NCI-H1436 (cell line): ENCODE measurements around the gene NOVA2.

Experiments used
- DNase-seq: peaks from one replicate; lab custom pipeline; 2025; lab: John Stamatoyannopoulos, UW

The NOVA2 gene

GRCh38 chr19:46000491-46001246 is 27.0 kb upstream of the NOVA2 start:
- DNase-seq: peak; percentile 77

- no peak for DNase-seq
Observed at GRCh38 chr19:45999653-46000121, 26.0 kb upstream of the NOVA2 start.

- DNase-seq: no peak
Observed at GRCh38 chr19:45998834-45999233, 25.2 kb upstream of the NOVA2 start.

GRCh38 chr19:45996933-45997332 is 23.3 kb upstream of the NOVA2 start:
- no peak for DNase-seq

- DNase-seq: no peak
Observed at GRCh38 chr19:45995715-45996385, 22.2 kb upstream of the NOVA2 start.

GRCh38 chr19:45994998-45995714 is 21.5 kb upstream of the NOVA2 start, which contains the start of gene CCDC61:
Gene CCDC61, plus strand, starts transcription at chr19:45995467. Its CDS starts 7,552 bp downstream, at chr19:46003019.
- DNase-seq: peak; percentile 99

- DNase-seq: no peak
Observed at GRCh38 chr19:45994456-45994997, 20.9 kb upstream of the NOVA2 start.

- no peak for DNase-seq
Observed at GRCh38 chr19:45990113-45990728, 16.6 kb upstream of the NOVA2 start.

GRCh38 chr19:45985321-45985720 is 11.7 kb upstream of the NOVA2 start:
- DNase-seq: no peak

- DNase-seq: no peak
Observed at GRCh38 chr19:45981350-45981749, 7.7 kb upstream of the NOVA2 start.

GRCh38 chr19:45978156-45978555 is 4.5 kb upstream of the NOVA2 start:
- DNase-seq: no peak

- DNase-seq: peak; percentile 66
Observed at GRCh38 chr19:45976178-45976577, 2.5 kb upstream of the NOVA2 start.

GRCh38 chr19:45975306-45976070 is 1.8 kb upstream of the NOVA2 start:
- no peak for DNase-seq

GRCh38 chr19:45972947-45973540 is 621 bp downstream of the NOVA2 start:
- DNase-seq: no peak

GRCh38 chr19:45972081-45972946 is 1.4 kb downstream of the NOVA2 start:
- DNase-seq: no peak

GRCh38 chr19:45971260-45971902 is 2.3 kb downstream of the NOVA2 start:
- DNase-seq: no peak

GRCh38 chr19:45969676-45970075 is 4.0 kb downstream of the NOVA2 start:
- DNase-seq: no peak

- DNase-seq: no peak
Observed at GRCh38 chr19:45968626-45969025, 5.0 kb downstream of the NOVA2 start.

- no peak for DNase-seq
Observed at GRCh38 chr19:45967246-45967645, 6.4 kb downstream of the NOVA2 start.
